ENCODE results near the gene TSFM.

Gene TSFM

DNA sequence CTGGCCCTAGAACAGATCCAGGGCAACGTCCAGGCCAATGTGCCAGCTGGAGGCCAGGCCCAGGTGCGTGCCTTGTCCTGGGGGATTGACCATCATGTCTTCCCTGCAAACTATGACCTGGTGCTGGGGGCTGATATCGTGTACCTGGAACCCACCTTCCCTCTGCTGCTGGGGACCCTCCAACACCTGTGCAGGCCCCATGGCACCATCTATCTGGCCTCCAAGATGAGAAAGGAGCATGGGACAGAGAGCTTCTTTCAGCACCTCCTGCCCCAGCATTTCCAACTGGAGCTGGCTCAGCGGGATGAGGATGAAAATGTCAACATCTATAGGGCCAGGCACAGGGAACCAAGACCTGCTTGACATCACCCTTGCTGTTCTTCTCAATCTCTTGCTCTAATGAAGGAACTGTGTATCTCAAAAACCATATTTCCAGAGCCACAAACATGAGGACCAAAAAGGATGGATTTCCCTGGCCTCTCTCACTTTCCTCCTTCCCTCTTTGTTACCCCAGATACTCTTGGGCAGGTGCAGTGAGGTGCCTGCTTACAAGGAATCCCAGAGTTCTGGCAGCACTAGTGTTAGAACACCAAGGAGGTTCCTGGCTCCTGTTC lies 2.2 kb upstream of the TSFM start:
- DNase-seq (ENCODE audit: low read depth), result no peak

DNA sequence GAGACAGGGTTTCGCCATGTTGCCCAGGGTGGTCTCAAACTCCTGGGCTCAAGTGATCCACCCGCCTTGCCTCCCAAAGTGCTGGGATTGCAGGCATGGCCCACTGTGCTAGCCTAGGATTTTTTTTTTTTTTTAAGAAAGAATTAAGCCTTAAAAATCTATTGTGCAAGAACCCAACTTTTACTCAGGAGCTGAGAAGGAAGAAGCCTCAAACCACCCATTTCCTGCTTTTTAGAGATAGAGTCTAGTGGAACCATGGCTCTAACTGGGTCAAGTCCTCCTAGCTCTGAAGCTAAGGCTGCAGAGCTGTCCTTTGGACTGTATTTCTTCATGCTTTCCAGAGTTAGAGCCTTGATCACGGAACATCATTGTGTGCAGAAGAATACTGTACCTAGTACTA lies 1.3 kb upstream of the TSFM start:
- DNase-seq (ENCODE audit: low read depth), result no peak

GRCh38 chr12:57781801-57782200 lies 786 bp upstream of the TSFM start:
- no peak for DNase-seq (ENCODE audit: low read depth)

DNA sequence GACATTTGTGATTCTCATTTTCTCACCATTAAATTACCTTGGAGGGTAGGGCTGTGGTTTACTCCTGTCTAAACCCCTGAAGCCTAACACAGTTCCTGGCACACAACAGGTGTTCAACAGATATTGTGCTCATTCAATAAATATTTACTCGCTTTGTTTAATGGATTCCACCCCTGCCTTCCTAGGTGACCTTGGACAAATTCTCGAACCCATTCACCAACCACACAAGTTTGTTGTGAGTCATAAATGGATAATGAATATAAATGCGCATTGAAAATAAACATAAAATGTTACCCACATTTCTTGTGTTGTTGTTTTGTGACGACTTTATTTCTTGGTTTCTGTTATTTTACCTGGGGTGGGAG lies 362 bp upstream of the TSFM start:
- no peak for DNase-seq (ENCODE audit: low read depth)

- DNase-seq (ENCODE audit: low read depth), result no peak
Measured at GRCh38 chr12:57783466-57783801, 847 bp downstream of the TSFM start.

DNA sequence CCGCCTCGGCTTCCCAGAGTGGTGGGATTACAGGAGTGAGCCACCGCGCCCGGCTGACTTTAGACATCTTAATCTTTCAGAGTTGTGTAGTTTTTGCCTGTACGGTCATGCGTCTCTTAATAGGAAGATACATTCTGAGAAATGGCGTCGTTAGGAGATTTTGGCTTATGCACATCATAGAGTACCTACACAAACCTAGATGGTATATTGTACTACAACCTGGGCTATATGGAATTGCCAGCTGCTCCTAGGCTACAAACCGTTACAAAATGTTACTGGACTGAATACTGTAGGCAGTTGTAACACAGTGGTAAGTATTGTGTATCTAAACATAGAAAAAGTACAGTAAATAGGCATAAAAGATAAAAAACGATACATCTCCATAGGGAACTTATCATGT lies 1.3 kb downstream of the TSFM start:
- no peak for DNase-seq (ENCODE audit: low read depth)

GRCh38 chr12:57793920-57794319 lies 11.3 kb downstream of the TSFM start:
- DNase-seq (ENCODE audit: low read depth), result no peak

DNA sequence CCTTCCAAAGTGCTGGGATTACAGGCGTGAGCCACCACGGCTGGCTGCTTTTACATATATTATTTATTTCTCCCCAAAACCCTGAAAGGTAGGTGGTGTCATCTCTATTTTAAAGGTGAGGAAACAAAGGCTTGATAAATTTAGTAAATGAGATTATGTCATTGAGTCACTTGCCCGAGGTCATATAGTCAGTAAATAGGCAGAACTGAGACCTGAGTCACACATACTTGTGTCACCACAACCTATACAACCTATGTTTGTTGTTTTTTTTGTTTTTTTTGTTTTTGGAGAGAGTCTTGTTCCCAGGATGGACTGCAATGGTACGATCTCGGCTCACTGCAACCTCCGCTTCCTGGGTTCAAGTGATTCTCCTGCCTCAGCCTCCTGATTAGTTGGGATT lies 12.8 kb downstream of the TSFM start:
- no peak for DNase-seq (ENCODE audit: low read depth)

GRCh38 chr12:57796996-57797395 lies 14.4 kb downstream of the TSFM start:
- DNase-seq (ENCODE audit: low read depth), result no peak

DNA sequence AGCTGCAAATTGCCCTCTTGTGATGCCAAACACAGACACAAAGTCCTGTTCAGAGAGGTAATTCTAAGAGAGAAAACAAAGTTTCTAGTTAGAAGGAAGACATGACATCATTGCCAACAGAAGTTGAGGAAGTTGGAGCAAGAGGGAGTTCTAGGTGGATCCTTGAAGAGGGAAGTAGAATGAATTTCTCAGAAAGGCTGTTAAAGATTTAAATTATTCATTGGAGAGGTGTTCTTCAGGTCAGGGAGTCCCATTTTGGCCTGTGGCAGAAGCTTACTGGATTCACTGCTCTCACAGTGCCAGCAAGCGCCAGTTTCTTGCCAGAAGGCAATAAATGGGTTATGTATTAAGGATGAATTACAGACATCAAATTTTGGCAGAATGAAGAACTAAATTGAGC lies 15.3 kb downstream of the TSFM start:
- DNase-seq (ENCODE audit: low read depth), result no peak

DNA sequence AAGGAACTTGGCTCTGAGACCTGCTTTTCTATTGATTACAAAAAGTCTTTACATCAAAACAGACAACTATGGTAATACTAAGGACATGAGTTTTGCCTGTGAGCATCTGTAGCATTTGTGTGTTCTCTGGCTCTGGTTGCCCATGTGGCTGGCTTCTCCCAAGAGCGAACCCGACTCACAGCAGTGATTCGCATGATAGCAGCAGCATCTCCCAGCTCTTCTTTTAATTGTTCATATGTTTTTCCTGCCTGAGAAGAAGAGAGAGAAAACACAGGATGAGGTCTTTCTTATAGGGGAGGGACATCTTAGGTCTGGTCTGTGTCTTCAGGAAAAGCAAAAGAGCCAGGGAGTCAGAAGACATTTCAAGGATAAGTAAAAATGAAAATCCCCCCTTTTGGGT lies 18.4 kb downstream of the TSFM start:
- no peak for DNase-seq (ENCODE audit: low read depth)

- no peak for DNase-seq (ENCODE audit: low read depth)
Measured at GRCh38 chr12:57802607-57803006, 20.0 kb downstream of the TSFM start.

- DNase-seq (ENCODE audit: low read depth), result peak; percentile 8
Measured at GRCh38 chr12:57803319-57803893, 20.8 kb downstream of the TSFM start.

- DNase-seq (ENCODE audit: low read depth), result no peak
Measured at GRCh38 chr12:57806677-57807076, 24.1 kb downstream of the TSFM start.

- no peak for DNase-seq (ENCODE audit: low read depth)
Measured at GRCh38 chr12:57807285-57807684, 24.7 kb downstream of the TSFM start.

DNA sequence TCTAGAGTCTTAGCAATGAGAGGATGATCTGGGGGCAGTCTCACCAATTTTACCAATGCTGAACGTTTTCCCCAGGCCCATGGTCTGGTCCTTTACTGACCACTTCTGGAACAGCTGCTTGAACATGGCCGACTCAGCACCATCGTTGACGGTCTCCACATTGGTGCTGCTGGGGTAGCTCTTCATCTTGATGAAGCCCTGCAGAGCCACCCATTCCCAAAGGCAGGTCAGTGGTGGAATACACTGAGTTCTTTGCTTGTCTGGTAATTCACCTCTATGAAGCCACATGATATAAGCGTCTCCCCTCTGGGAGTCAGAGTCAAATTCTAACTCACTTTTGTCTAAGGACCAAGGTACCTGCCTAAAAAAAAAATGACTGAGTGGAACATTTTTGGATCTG lies 25.8 kb downstream of the TSFM start:
- no peak for DNase-seq (ENCODE audit: low read depth)

GRCh38 chr12:57809425-57809824 lies 26.8 kb downstream of the TSFM start:
- DNase-seq (ENCODE audit: low read depth), result no peak

GRCh38 chr12:57810450-57810849 lies 27.9 kb downstream of the TSFM start:
- DNase-seq (ENCODE audit: low read depth), result no peak

GRCh38 chr12:57811028-57811755 lies 28.6 kb downstream of the TSFM start:
- no peak for DNase-seq (ENCODE audit: low read depth)

DNA sequence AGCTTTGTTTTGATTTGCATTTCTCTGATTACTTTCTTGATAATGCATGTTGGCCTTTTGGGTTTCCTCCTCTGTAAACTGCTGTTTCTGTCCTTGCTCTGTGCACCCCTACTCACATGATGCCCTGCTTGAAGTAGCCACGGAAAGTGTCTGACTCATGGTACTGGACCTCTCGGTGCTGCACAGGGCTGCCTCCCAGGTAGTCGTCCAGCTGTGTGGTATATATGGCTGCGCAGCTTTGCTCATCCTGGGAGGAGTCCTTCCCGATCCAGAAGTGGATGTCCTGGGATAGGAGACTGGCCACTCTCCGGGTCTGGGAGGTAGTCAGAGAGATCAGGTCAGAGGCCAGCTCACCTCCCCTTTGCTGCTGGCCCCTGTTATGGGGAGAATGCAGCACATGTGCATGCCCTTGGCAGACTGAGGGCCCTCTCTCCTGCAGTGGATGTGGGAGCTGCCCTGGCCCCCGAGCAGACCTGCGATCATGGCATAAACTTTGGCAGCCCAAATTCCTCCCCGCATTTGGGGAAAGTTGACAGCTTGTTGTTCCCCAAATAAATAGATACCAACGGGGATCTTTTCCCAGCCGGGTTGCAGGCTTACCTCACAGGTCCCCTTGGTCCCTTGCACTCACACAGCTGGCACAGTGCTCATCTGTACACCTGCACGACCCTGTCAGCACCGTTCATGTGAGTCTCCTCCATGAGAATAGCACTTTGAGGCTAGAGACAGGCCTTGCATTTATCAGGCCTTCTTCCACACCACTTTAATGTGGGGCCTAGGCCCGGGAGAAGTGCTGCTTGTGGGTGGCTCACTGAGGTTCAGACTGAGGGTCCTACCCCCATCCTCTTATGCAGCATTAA lies 30.8 kb downstream of the TSFM start:
- DNase-seq (ENCODE audit: low read depth), result no peak

- DNase-seq (ENCODE audit: low read depth), result no peak
Measured at GRCh38 chr12:57813971-57814772, 31.6 kb downstream of the TSFM start.

All from stimulated activated CD8-positive, alpha-beta memory T cell treated with anti-CD3 and anti-CD28 coated beads, Interleukin-15, amount 100 ng/mL, for 1 hour (primary cell).